DND-41 (cell line): ENCODE measurements around the gene SPINK6.

Source experiments
- EZH2 ChIP-seq: IDR thresholded peaks from 3 replicates; pipeline ENCODE4 v1.6.1; 2012; ENCODE audit warnings: borderline replicate concordance, low read depth, mild to moderate bottlenecking, moderate library complexity, low read length, inconsistent platforms; ENCODE audit not compliant: severe bottlenecking
- TF ChIP-seq, protein P1 (sequence below): IDR thresholded peaks from 2 replicates; pipeline ENCODE4 v1.5.1; 2012; ENCODE audit warnings: borderline replicate concordance, low read length, moderate library complexity, mild to moderate bottlenecking; ENCODE audit not compliant: poor library complexity, severe bottlenecking; ENCODE audit errors: extremely low read depth

DNA sequence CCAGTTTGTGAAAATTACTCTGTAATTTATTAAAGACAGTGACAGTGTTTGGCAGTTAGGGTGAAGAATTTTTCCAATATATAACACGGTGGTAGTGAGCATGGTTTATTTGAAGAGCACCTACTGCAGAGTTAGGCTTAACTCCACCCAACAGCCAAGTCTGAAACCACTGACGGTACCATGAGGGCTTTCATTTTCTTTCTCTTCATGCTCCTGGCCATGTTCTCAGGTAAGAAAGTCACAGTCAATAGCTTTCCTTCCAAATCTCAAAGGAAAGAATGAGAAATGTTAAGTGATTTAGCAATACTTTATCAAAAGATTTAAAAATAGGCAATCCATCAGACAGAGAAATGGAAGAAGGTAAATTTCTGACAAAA, 35.6 kb downstream of the SPINK6 start, which contains the start of gene MARCOL:
- TF ChIP-seq, protein P1, sequence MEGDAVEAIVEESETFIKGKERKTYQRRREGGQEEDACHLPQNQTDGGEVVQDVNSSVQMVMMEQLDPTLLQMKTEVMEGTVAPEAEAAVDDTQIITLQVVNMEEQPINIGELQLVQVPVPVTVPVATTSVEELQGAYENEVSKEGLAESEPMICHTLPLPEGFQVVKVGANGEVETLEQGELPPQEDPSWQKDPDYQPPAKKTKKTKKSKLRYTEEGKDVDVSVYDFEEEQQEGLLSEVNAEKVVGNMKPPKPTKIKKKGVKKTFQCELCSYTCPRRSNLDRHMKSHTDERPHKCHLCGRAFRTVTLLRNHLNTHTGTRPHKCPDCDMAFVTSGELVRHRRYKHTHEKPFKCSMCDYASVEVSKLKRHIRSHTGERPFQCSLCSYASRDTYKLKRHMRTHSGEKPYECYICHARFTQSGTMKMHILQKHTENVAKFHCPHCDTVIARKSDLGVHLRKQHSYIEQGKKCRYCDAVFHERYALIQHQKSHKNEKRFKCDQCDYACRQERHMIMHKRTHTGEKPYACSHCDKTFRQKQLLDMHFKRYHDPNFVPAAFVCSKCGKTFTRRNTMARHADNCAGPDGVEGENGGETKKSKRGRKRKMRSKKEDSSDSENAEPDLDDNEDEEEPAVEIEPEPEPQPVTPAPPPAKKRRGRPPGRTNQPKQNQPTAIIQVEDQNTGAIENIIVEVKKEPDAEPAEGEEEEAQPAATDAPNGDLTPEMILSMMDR, result no peak
- no peak for TF ChIP-seq EZH2
